Right kidney (tissue), 1 donor: Measurements from ENCODE around the gene TCEAL4.
"Not testable (repeated sequence)": the region's sequence is repeated elsewhere in the genome, so short reads cannot be mapped to it uniquely, and the experiment has no call there.

ENCODE experiments used
- DNase-seq: peaks from one replicate; pipeline ENCODE4 v3.0.0-alpha.2; 2016

The TCEAL4 gene

GRCh38 chrX:103573202-103573601 is 12.1 kb upstream of the TCEAL4 start:
- no peak for DNase-seq

- peak; percentile 2 for DNase-seq
Observed at GRCh38 chrX:103584596-103584995, 719 bp upstream of the TCEAL4 start.

- no peak for DNase-seq
Observed at GRCh38 chrX:103586314-103586646, 965 bp downstream of the TCEAL4 start.

DNA sequence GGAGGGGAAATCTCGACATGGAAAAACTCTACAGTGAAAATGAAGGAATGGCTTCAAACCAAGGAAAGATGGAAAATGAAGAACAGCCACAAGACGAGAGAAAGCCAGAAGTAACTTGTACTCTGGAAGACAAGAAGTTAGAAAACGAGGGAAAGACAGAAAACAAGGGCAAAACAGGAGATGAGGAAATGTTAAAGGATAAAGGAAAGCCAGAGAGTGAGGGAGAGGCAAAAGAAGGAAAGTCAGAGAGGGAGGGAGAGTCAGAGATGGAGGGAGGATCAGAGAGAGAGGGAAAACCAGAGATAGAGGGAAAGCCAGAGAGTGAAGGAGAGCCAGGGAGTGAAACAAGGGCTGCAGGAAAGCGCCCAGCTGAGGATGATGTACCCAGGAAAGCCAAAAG is 1.3 kb downstream of the TCEAL4 start:
- no peak for DNase-seq

- DNase-seq = not testable (repeated sequence)
Observed at GRCh38 chrX:103592295-103592694, 7.0 kb downstream of the TCEAL4 start.

GRCh38 chrX:103595202-103595601 is 9.9 kb downstream of the TCEAL4 start:
- not testable (repeated sequence) for DNase-seq

DNA sequence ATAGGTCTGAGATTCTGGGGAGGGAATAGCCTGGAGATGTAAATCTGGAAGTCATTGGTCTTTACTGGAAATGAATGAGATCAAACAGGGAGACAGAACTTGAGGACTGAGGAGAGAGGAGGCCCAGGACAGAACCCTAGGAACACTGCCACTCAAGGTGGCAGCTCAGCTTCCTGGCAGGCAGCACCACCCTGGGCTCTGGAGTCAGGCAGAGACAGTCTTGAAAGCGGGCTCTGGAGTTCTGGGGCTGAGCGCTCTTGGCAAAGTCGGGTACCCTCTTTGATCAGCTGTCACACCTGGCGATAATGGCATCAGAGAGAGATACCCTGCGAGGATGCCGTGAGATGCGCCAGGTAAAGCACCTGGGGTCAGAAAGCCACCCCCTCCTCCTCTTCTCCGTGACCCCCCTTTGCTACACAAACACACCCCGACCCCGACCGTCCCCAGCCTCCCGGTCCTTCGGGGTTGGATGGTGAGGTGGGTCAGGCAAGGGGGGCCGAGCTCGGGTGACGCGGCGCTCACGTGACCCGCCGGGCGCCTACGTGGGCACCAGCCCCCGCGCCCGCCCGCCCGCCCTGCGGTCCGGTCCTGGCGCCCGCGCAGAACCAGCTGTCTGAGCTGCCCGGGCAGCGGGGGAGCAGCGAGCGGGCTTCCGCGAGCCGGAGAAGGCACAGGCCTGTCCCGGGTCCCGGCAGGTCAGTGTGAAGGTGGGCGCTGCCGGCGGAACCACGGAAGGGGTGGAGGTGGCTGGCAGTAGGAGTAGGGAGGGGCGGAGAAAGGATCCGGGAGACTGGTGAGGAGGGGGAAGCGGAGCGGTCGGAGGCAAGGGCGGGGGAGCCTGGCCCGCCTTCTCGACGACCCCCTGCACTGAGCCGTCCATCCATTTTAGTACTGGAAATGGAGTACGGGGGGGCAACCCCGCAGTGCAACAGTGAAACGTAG is 22.3 kb downstream of the TCEAL4 start, which contains the start of gene TCEAL3:
Gene TCEAL3, plus strand, starts transcription at position 600 of the 942 bp plus-strand sequence. CDS start 1,102 bp downstream, outside the sequence.
- peak; percentile 69 for DNase-seq

DNA sequence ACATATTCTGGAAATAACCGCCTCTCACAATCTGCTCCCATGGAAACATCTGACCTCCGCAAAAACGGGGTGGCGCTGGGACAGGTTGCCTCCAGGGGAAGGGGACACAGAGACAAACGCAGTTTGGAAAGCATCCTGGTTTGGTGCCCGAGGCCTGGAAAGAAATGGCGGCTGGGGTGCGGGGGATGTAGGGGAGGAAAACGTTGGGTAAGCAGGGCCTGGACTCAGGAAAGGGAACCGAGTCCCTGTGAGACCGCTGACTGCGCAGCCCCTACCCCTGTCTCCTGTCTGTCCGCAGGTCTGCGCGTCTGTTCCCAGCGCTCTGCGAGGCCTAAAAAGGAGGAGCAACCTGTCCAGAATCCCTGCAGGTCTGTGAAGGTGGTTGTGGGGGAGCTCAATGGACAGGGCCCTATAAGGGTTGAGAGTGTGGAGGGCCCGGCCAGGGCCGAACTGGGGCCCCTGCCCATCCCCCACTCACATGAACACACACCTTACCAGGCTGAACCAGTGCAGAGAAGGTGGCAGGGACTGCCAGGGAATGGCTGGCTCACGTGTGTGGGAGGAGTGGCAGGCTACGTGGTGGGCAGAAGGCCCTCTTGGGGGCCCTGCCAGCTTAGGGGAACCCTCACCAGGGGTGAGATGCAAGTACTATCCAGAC is 23.1 kb downstream of the TCEAL4 start:
- no peak for DNase-seq

DNA sequence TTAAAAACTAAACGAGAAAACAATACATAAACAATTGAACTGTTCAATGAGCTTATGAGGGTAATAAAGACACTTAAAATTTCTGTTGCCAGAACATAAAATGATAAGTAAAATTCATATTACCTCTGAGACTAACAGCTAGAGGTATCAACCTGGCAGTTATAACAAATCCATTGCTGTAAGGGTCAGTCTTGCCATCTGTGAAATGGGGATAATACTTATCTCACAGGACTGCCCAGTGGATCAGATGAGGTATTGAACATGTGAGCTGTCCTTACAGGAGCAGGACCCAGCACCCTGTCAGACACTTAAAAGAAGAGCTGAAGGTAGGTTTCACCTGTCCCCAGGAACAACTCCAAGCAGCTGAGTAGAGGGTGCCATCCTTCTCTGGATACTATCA is 25.0 kb downstream of the TCEAL4 start:
- no peak for DNase-seq

DNA sequence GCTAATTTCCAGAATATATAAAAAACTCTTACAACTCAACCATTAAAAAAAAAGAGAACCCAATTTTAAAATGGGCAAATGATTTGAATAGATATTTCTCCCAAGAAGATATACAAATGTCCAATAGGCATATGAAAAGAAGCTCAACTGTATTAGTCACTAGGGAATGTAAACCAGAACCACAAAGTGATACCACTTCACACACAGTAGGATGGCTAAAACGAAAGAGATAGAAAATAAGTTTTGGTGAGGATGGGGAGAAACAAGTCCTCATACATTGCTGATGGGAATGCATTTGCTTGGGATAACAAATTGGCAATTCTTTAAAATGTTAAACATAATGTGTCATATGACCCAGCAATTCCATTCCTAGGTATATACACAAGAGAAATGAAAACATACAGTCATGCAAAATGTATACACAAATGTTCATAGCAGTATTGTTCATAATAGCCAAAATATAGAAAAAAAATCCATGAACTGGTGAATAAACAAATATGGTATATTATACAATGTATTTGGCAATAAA is 28.1 kb downstream of the TCEAL4 start:
- DNase-seq = no peak

GRCh38 chrX:103614999-103615398 is 29.7 kb downstream of the TCEAL4 start:
- DNase-seq = no peak

GRCh38 chrX:103615781-103616371 is 30.6 kb downstream of the TCEAL4 start:
- no peak for DNase-seq

DNA sequence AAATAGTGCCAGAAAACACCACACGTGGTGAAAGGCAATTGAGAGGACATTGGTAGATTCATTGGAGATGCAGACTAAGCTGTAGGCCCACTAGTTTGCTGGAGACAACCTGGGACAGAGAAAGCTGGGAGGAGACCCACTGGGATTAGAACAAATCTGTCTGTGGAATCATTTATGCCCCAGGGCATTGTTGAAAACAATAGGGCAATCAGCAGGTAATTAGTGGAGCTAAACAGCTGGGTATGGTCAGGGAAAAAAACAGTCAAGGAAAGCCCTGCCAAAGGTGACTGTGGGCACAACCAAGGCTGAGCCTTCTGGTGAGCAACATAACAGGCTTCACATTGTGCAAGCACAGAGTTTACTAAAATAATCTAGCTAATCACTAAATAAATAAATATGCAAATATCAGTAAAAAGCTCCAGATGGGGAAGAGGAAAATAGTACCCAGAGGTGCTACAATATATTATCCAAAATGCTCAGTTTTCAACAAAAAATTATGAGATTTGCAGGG is 31.4 kb downstream of the TCEAL4 start:
- DNase-seq = no peak

DNA sequence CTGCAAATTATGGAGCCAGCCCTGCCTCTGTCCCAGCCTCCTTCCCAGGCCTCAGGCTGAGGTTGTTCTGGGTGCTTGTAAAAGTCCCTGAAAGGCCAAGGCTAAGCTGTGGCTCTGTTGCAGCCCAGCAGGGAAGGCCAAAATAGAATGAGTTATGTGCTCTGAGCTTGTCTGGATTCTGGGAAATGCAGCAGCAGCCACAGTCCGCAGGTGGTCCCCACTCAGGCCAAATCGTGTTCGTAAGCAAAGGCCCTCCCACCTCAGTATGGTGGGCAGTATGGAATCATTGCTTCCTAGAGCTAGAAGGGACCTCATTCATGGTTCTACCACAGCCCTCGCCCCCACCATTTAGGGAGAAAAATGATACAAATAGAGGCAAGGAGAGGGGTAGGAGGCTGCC is 38.8 kb downstream of the TCEAL4 start:
- no peak for DNase-seq

GRCh38 chrX:103626855-103627254 is 41.5 kb downstream of the TCEAL4 start:
- DNase-seq = no peak

- DNase-seq = peak; percentile 80
Observed at GRCh38 chrX:103628386-103629317, 43.3 kb downstream of the TCEAL4 start, which contains the start of gene TCEAL1. TSS of gene TCEAL1 (plus strand) at chrX:103628975. CDS start at chrX:103629917, 942 bp downstream.

DNA sequence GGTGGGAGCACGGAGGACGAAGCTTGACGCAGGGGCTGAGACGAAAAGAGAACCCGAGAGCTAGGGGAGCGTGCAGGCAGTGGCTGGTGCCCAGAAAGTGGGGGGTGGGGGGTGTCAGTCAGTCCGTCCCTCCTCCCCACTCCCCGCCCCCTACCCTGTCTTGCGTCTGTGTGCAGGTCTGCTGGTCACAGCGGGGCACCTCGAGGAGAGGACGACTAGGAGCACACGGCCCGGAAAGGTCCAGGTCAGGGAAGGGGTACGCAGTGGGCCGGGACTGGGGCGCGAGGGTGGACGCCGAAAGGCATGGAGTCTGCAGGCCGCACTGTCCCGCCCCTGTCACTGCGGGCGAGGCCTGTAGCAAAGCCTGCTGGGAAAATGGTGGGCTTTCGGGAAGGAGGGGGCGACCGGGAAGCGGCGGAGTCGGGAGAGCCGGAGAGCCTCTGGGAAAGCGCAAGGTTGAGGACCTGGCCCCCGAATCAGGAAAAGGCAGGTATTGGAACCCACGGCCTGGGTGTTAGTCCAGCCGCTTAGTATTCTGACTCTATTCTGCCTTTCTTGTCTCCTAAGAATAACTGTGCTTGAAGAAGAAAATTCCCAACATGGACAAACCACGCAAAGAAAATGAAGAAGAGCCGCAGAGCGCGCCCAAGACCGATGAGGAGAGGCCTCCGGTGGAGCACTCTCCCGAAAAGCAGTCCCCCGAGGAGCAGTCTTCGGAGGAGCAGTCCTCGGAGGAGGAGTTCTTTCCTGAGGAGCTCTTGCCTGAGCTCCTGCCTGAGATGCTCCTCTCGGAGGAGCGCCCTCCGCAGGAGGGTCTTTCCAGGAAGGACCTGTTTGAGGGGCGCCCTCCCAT is 44.2 kb downstream of the TCEAL4 start:
- peak; percentile 77 for DNase-seq

GRCh38 chrX:103630171-103630511 is 44.8 kb downstream of the TCEAL4 start:
- no peak for DNase-seq

GRCh38 chrX:103631145-103631544 is 45.8 kb downstream of the TCEAL4 start:
- no peak for DNase-seq

DNA sequence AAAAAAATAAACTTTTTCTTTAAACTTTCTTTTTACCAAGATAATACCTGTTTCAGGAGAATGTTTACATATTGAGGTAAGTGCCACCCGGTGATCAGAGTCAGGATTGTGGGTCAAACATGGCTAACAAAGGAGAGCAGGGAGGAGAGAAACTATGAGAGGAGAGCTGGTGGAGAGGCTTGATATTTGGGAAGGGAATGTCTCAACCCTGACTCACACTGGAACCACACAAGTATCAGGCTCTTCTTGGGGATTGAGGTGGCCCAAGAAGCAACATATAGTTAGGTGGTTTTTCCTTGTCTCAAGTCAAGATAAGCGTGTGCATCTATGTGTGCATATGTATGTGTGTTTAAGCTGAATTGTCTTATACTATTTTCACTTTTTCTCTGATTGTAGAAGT is 50.1 kb downstream of the TCEAL4 start:
- DNase-seq = no peak
